ENCODE data around the gene ZNF789. TPM values are rescaled to one million over a fixed set of nuclear protein-coding genes. Genes with fewer than 3 reads are reported as not detected.

Gene ZNF789
- total and polyA plus RNA-seq, 9 of the 15 experiments (the other 6 are each of a cell fraction or from before 2014, with no cell fraction given), result 6.1 to 57.0 (median 24.8) TPM

- TF ChIP-seq, protein P1, sequence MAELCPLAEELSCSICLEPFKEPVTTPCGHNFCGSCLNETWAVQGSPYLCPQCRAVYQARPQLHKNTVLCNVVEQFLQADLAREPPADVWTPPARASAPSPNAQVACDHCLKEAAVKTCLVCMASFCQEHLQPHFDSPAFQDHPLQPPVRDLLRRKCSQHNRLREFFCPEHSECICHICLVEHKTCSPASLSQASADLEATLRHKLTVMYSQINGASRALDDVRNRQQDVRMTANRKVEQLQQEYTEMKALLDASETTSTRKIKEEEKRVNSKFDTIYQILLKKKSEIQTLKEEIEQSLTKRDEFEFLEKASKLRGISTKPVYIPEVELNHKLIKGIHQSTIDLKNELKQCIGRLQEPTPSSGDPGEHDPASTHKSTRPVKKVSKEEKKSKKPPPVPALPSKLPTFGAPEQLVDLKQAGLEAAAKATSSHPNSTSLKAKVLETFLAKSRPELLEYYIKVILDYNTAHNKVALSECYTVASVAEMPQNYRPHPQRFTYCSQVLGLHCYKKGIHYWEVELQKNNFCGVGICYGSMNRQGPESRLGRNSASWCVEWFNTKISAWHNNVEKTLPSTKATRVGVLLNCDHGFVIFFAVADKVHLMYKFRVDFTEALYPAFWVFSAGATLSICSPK (IDR thresholded peaks at IDR 0.05; ENCODE audit: borderline replicate concordance), result no peak
- TF ChIP-seq KDM5B (IDR thresholded peaks at IDR 0.05; ENCODE audit: insufficient replicate concordance, low read depth, low read length) (peak; percentile 85), ZNF592 (IDR thresholded peaks at IDR 0.05) (no peak), CTBP1 (IDR thresholded peaks at IDR 0.05; ENCODE audit: borderline replicate concordance) (peak; percentile 80), SIN3B (IDR thresholded peaks at IDR 0.05; ENCODE audit: low read depth) (peak; percentile 78; the same call in 1 of the 2 replicates), NEUROD1 (IDR thresholded peaks at IDR 0.05; ENCODE audit: borderline replicate concordance, low read depth, low read length, partially characterized antibody) (peak; percentile 95), PKNOX1 (IDR thresholded peaks at IDR 0.05) (no peak), ZNF76 (CRISPR knock-in tag; IDR thresholded peaks at IDR 0.05; ENCODE audit: borderline replicate concordance) (peak; percentile 69; the same call in 1 of the 2 replicates), JUN (IDR thresholded peaks at IDR 0.05; ENCODE audit: borderline replicate concordance, low read depth, low read length) (peak; percentile 67), JUN (CRISPR knock-in tag; IDR thresholded peaks at IDR 0.05; ENCODE audit: borderline replicate concordance) (no peak), PRPF4 (IDR thresholded peaks at IDR 0.05; ENCODE audit: insufficient read depth, low read depth, low read length, poor library complexity, severe bottlenecking) (no peak), KLF13 (tag; IDR thresholded peaks at IDR 0.05; ENCODE audit: borderline replicate concordance, low read depth) (no peak), FOXO4 (CRISPR knock-in tag; IDR thresholded peaks at IDR 0.05) (0 out of 2 replicates have a peak, but pooled peaks have one; percentile 44), ELF1 (tag; IDR thresholded peaks at IDR 0.05) (no peak)
- TF ChIP-seq, protein P2, sequence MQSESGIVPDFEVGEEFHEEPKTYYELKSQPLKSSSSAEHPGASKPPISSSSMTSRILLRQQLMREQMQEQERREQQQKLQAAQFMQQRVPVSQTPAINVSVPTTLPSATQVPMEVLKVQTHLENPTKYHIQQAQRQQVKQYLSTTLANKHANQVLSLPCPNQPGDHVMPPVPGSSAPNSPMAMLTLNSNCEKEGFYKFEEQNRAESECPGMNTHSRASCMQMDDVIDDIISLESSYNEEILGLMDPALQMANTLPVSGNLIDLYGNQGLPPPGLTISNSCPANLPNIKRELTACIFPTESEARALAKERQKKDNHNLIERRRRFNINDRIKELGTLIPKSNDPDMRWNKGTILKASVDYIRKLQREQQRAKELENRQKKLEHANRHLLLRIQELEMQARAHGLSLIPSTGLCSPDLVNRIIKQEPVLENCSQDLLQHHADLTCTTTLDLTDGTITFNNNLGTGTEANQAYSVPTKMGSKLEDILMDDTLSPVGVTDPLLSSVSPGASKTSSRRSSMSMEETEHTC (IDR thresholded peaks at IDR 0.05), result peak; percentile 71
Observed at GRCh38 chr7:99438573-99439480, 33.9 kb upstream of the ZNF789 start, which contains the start of the genes CPSF4 and PTCD1 (continued).

Data from K562 (cell line).